ENCODE measurements around the gene CLPX.
"Not testable (repeated sequence)": the region's sequence is repeated elsewhere in the genome, so short reads cannot be mapped to it uniquely, and the experiment has no call there.

The CLPX gene

DNA sequence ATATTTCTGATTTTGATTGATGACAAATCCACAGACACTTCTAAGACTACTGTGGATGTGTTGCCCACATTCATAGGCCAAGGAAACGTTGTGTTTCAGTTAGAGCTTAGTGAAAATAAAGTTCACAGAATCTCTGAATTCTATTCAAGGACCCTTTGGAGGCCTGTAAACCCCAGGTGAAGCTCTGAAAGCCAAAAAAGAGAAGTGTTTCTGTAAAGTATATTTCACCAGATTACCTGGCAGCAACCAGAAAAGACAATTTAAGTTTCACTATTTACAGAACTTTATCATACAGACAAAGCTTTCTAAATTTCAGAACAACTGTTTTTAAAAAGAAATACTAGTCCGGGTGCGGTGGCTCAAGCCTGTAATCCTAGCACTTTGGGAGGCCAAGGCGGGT, 2.6 kb downstream of the CLPX start:
- Mint-ChIP-seq H3K4me1 (peaks cover 32% of the 10 kb centered on the region), H3K27me3 (ENCODE audit: low read depth, poor library complexity) (peaks cover 3% of the 10 kb centered on the region), H3K36me3 (ENCODE audit: low read depth) (peaks cover 34% of the 10 kb centered on the region), H3K9me3 (no peaks in the 10 kb centered on the region), H3K27ac (no peak overlapping the region), H3K4me3 (peak overlapping the region; percentile 97)
- DNase-seq, result no peak
- TF ChIP-seq, protein P1, sequence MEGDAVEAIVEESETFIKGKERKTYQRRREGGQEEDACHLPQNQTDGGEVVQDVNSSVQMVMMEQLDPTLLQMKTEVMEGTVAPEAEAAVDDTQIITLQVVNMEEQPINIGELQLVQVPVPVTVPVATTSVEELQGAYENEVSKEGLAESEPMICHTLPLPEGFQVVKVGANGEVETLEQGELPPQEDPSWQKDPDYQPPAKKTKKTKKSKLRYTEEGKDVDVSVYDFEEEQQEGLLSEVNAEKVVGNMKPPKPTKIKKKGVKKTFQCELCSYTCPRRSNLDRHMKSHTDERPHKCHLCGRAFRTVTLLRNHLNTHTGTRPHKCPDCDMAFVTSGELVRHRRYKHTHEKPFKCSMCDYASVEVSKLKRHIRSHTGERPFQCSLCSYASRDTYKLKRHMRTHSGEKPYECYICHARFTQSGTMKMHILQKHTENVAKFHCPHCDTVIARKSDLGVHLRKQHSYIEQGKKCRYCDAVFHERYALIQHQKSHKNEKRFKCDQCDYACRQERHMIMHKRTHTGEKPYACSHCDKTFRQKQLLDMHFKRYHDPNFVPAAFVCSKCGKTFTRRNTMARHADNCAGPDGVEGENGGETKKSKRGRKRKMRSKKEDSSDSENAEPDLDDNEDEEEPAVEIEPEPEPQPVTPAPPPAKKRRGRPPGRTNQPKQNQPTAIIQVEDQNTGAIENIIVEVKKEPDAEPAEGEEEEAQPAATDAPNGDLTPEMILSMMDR (IDR thresholded peaks at IDR 0.05), result no peak

DNA sequence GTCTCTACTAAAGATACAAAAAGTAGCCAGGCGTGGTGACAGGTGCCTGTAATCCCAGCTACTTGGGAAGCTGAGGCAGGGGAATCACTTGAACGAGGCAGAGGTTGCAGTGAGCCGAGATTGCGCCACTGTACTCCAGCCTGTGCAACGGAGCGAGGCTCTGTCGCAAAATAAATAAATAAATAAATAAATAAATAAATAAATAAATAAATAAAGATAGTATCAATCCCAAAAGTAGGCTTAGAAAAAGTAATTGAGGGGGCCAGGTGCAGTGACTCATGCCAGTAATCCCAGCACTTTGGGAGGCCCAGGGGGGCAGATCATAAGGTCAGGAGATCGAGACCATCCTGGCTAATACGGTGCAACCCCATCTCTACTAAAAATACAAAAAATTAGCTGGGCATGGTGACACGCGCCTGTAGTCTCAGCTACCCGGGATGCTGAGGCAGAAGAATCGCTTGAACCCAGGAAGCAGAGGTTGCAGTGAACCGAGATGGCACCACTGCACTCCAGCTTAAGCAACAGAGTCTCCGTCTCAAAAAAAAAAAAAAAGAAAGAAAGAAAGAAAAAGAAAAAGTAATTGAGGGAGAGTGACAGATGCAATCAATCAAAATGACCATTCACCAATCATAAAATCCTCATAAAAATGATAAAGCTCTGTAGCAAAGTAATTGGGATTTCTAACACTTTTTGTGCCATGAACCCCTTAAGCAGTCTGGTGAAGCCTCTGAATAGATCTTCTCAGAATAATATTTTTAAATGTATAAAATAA, 3.4 kb downstream of the CLPX start:
- Mint-ChIP-seq H3K36me3 (ENCODE audit: low read depth) (peaks cover 41% of the 10 kb centered on the region), H3K4me3 (peak overlapping the region; percentile 25), H3K4me1 (peaks cover 32% of the 10 kb centered on the region)
- not testable (repeated sequence) for DNase-seq; H3K27ac Mint-ChIP-seq; H3K27me3 Mint-ChIP-seq (ENCODE audit: low read depth, poor library complexity); H3K9me3 Mint-ChIP-seq

DNA sequence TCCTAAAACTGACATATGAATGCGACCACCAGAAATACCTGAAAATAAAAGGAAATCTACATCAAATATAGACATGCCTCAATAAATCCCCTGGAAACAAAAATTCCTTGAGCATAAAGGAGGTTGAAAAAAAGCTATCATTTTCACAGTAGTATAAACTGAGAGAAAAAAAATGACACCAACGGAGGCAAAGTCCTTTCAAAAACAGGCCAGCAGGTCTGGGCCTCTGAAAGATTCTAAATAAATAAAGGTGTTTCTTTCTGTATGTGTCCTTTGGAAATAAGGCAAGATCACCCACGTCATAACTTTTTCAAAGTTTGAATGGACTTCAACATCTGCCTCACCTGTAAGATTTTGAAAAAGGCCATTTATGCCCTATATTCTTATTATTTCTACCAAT, 5.0 kb downstream of the CLPX start:
- Mint-ChIP-seq H3K27me3 (ENCODE audit: low read depth, poor library complexity) (peaks cover 3% of the 10 kb centered on the region), H3K4me3 (no peak overlapping the region), H3K4me1 (peaks cover 27% of the 10 kb centered on the region)

DNA sequence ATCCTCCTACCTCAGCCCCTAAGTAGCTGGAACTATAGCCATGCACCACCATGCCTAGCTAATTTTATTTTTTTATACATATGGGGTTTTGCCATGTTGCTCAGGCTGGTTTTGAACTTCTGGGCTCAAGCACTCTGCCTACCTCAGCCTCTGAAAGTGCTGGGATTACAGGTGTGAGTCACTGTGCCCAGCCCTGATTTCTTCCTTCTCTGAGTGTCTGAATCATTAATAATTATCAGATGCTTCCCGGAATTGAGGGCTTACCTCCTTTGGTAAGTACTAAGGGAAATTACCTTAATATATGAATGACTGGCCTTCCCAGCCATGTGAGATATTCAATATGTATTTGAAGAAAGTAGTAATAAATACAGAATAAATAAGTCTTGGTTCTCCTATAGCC, 7.2 kb downstream of the CLPX start:
- Mint-ChIP-seq H3K27ac (no peak overlapping the region), H3K27me3 (ENCODE audit: low read depth, poor library complexity) (no peaks in the 10 kb centered on the region), H3K36me3 (ENCODE audit: low read depth) (peaks cover 64% of the 10 kb centered on the region), H3K4me3 (no peak overlapping the region), H3K4me1 (peaks cover 14% of the 10 kb centered on the region), H3K9me3 (no peaks in the 10 kb centered on the region)
- TF ChIP-seq, protein P1 (IDR thresholded peaks at IDR 0.05), result no peak
- DNase-seq, result no peak

More for the DNA sequence above, 5.0 kb downstream of the CLPX start:
- no peak for DNase-seq
- peaks cover 52% of the 10 kb centered on the region for H3K36me3 Mint-ChIP-seq (ENCODE audit: low read depth)
- H3K9me3 Mint-ChIP-seq, result no peaks in the 10 kb centered on the region
- H3K27ac Mint-ChIP-seq, result no peak overlapping the region
- TF ChIP-seq, protein P1 (IDR thresholded peaks at IDR 0.05), result no peak

DNA sequence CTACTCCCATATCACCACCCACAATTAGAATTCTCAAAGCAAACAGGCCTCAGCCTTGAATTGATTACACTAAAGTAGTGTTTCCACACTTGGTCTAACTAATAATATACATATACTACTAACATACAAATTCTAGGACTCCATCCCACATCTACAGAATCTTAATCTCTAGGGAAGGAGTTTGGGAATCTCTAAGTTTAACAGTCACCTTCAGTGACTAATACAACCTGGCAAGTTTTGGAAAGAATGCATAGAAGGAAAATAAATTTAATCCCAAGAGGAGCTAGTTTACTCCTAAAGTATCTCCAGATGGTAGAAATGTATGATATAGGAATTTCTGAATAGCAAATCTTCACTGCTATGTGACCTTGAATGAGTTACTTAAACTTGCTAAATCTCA, 9.1 kb downstream of the CLPX start:
- H3K27ac Mint-ChIP-seq, result no peak overlapping the region
- no peaks in the 10 kb centered on the region for H3K9me3 Mint-ChIP-seq
- TF ChIP-seq, protein P1 (IDR thresholded peaks at IDR 0.05), result no peak
- peaks cover 2% of the 10 kb centered on the region for H3K4me1 Mint-ChIP-seq
- H3K27me3 Mint-ChIP-seq (ENCODE audit: low read depth, poor library complexity), result no peaks in the 10 kb centered on the region
- H3K4me3 Mint-ChIP-seq, result no peak overlapping the region
- H3K36me3 Mint-ChIP-seq (ENCODE audit: low read depth), result peaks cover 67% of the 10 kb centered on the region
- DNase-seq, result no peak

DNA sequence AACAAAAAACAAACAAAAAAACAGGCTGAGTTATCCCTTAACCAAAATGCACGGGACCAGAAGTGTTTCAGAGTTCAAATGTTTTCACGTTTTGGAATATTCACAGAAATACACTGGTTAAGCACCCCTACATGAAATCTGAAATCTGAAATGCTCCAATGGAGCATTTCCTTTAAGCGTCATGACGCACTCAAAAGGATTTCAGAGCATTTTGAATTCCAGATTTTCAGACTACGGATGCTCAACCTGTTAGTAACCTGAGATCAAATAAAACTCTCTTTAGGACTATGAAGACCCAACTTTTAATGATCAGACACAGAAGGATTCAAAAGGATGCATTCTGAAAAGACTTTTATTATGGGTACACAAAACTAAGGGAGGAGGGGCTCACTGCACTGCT, 9.6 kb downstream of the CLPX start:
- Mint-ChIP-seq H3K27ac (no peak overlapping the region), H3K4me1 (no peaks in the 10 kb centered on the region), H3K27me3 (ENCODE audit: low read depth, poor library complexity) (no peaks in the 10 kb centered on the region), H3K4me3 (no peak overlapping the region), H3K9me3 (no peaks in the 10 kb centered on the region), H3K36me3 (ENCODE audit: low read depth) (peaks cover 64% of the 10 kb centered on the region)
- TF ChIP-seq, protein P1 (IDR thresholded peaks at IDR 0.05), result no peak
- no peak for DNase-seq

Measured in nephron progenitor cell (in vitro differentiated cells).